Thyroid gland (tissue), 4 donors: ENCODE measurements around the gene CSNK1D.

Experiments used
- POLR2A ChIP-seq, 2 donors: fragments of 450-650 bp; IDR thresholded peaks; one replicate each; pipeline ENCODE4 v1.6.1; 2017; ENCODE audit warnings: antibody characterized with exemption in 2 of 2, mild to moderate bottlenecking in 2 of 2, moderate library complexity in 1 of 2
- TF ChIP-seq, protein P1 (sequence below), 6 experiments: fragments of 200-600 bp in 3 of 6; fragments of 450-650 bp in 3 of 6; sonication (generic) in 3 of 6; IDR thresholded peaks; one replicate each; pipeline ENCODE4 v1.5.1; 2016 to 2019; ENCODE audit warnings: antibody characterized with exemption in 6 of 6, mild to moderate bottlenecking in 2 of 6, inconsistent platforms in 1 of 6, moderate library complexity in 1 of 6

DNA sequence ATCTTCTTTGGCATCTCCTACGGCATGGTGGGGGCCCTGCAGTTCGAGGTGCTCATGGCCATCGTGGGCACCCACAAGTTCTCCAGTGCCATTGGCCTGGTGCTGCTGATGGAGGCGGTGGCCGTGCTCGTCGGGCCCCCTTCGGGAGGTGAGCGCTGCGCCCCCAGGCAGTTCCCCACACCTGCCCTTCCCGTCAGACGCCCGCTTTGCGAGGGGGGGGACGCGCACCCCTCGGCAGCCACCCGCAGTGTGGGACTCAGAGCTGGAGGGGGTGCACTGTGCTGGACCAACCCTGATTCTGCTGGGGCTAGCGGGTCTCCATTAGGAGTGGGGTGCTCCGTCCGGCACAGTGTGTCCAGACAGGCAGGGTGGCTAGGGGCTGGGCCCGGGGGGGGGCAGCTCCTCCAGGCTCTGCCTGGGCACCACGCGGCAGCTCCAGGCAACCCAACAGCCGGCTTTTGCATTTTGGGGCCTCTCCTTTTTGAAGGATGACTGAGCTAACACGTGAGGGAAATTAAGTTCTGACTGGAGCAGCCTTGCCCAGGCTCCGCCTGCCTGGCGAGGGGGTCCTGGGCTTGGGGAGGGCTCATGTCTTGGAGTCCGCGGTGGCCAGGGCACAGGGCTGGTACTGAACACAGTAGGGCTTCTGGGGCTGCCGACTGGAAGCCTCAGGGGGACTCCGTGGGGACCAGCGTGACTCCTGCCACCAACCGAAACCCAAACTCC, 35.6 kb downstream of the CSNK1D start:
- no peak for TF ChIP-seq POLR2A (IDR thresholded peaks at IDR 0.05)
- TF ChIP-seq, protein P1, sequence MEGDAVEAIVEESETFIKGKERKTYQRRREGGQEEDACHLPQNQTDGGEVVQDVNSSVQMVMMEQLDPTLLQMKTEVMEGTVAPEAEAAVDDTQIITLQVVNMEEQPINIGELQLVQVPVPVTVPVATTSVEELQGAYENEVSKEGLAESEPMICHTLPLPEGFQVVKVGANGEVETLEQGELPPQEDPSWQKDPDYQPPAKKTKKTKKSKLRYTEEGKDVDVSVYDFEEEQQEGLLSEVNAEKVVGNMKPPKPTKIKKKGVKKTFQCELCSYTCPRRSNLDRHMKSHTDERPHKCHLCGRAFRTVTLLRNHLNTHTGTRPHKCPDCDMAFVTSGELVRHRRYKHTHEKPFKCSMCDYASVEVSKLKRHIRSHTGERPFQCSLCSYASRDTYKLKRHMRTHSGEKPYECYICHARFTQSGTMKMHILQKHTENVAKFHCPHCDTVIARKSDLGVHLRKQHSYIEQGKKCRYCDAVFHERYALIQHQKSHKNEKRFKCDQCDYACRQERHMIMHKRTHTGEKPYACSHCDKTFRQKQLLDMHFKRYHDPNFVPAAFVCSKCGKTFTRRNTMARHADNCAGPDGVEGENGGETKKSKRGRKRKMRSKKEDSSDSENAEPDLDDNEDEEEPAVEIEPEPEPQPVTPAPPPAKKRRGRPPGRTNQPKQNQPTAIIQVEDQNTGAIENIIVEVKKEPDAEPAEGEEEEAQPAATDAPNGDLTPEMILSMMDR (IDR thresholded peaks at IDR 0.05): no peak
